Measurements from ENCODE around the gene LIMS1. TPM values are rescaled to one million over a fixed set of nuclear protein-coding genes. Genes with fewer than 3 reads are reported as not detected.

The LIMS1 gene
- total RNA-seq, 2 experiments from 2014 or later = 18.5 to 21.3 TPM

GRCh38 chr2:108535357-108535631 lies 1.0 kb downstream of the LIMS1 start:
- Mint-ChIP-seq H3K9me3 (no peaks in the 10 kb centered on the region), H3K27ac (peak overlapping the region; percentile 86), H3K27me3 (no peaks in the 10 kb centered on the region), H3K4me3 (peak overlapping the region; percentile 99), H3K36me3 (ENCODE audit: low read depth) (peaks cover 4% of the 10 kb centered on the region), H3K4me1 (ENCODE audit: low read depth) (peaks cover 41% of the 10 kb centered on the region)
- TF ChIP-seq, protein P1, sequence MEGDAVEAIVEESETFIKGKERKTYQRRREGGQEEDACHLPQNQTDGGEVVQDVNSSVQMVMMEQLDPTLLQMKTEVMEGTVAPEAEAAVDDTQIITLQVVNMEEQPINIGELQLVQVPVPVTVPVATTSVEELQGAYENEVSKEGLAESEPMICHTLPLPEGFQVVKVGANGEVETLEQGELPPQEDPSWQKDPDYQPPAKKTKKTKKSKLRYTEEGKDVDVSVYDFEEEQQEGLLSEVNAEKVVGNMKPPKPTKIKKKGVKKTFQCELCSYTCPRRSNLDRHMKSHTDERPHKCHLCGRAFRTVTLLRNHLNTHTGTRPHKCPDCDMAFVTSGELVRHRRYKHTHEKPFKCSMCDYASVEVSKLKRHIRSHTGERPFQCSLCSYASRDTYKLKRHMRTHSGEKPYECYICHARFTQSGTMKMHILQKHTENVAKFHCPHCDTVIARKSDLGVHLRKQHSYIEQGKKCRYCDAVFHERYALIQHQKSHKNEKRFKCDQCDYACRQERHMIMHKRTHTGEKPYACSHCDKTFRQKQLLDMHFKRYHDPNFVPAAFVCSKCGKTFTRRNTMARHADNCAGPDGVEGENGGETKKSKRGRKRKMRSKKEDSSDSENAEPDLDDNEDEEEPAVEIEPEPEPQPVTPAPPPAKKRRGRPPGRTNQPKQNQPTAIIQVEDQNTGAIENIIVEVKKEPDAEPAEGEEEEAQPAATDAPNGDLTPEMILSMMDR (IDR thresholded peaks at IDR 0.05) = no peak
- intact Hi-C loops (cut with DNase I, micrococcal nuclease) = loop anchor here (2.0 to 10.0 kb wide), 4 partner anchors 50 to 184 kb away; partner anchors contain the start of genes GCC2 (in 1 of the 2) and RANBP2 (in 1 of the 2)
- peak overlapping the region; percentile 62 for H3K4me3 ChIP-seq (ENCODE audit: low read length)
- DNase-seq (no peak), ATAC-seq (ENCODE audit: poor library complexity) (no peak)
- POLR2A ChIA-PET = interaction anchor here (0.9 to 2.6 kb wide), 3 partner anchors 13 to 87 kb away, joined by 3 to 6 read pairs (median 3); partner anchors contain the start of gene GCC2
- no peaks in the 10 kb centered on the region for H3K36me3 ChIP-seq (ENCODE audit: insufficient read depth, low read length)
- H3K27me3 ChIP-seq (ENCODE audit: control insufficient read depth in 1 of 2, insufficient read depth in 2 of 2, low read length in 2 of 2) = no peaks in the 10 kb centered on the region
- CTCF ChIA-PET = interaction anchor here (1.6 kb wide), 1 partner anchor 101 kb away, joined by 4 read pairs; no protein-coding TSS in a partner anchor
- no peak overlapping the region for H3K27ac ChIP-seq (ENCODE audit: low read depth in 1 of 2, low read length in 2 of 2)
- H3K9me3 ChIP-seq (ENCODE audit: control insufficient read depth in 1 of 2, insufficient read depth in 1 of 2, low read length in 2 of 2) = no peaks in the 10 kb centered on the region
- peaks cover 25% of the 10 kb centered on the region for H3K4me1 ChIP-seq (ENCODE audit: insufficient read depth, low read length)

- no peak for DNase-seq
- Mint-ChIP-seq H3K27me3 (no peaks in the 10 kb centered on the region), H3K36me3 (ENCODE audit: low read depth) (peaks cover 4% of the 10 kb centered on the region), H3K27ac (no peak overlapping the region), H3K4me1 (ENCODE audit: low read depth) (peaks cover 33% of the 10 kb centered on the region), H3K4me3 (peak overlapping the region; percentile 72), H3K9me3 (no peaks in the 10 kb centered on the region)
- no peak overlapping the region for H3K27ac ChIP-seq (ENCODE audit: low read depth in 1 of 2, low read length in 2 of 2)
- H3K27me3 ChIP-seq (ENCODE audit: control insufficient read depth in 1 of 2, insufficient read depth in 2 of 2, low read length in 2 of 2) = no peaks in the 10 kb centered on the region
- POLR2A ChIA-PET = interaction anchor here (1.7 kb wide), 1 partner anchor 12 kb away, joined by 3 read pairs; no protein-coding TSS in a partner anchor
- ATAC-seq (ENCODE audit: poor library complexity) = no peak
- peaks cover 23% of the 10 kb centered on the region for H3K4me1 ChIP-seq (ENCODE audit: insufficient read depth, low read length)
- TF ChIP-seq, protein P1 (IDR thresholded peaks at IDR 0.05) = no peak
- H3K36me3 ChIP-seq (ENCODE audit: insufficient read depth, low read length) = no peaks in the 10 kb centered on the region
- CTCF ChIA-PET = no interaction called here
- intact Hi-C loops (cut with DNase I, micrococcal nuclease) = loop anchor here in 1 of 2 experiments (10.0 kb wide), 2 partner anchors 49 to 61 kb away; no protein-coding TSS in a partner anchor
- H3K9me3 ChIP-seq (ENCODE audit: control insufficient read depth in 1 of 2, insufficient read depth in 1 of 2, low read length in 2 of 2) = no peaks in the 10 kb centered on the region
- H3K4me3 ChIP-seq (ENCODE audit: low read length) = no peak overlapping the region
Observed at GRCh38 chr2:108536133-108536780, 2.0 kb downstream of the LIMS1 start.

GRCh38 chr2:108536911-108537310 lies 2.6 kb downstream of the LIMS1 start:
- CTCF ChIA-PET = no interaction called here
- no peak for ATAC-seq (ENCODE audit: poor library complexity)

More at GRCh38 chr2:108536911-108537310, 2.6 kb downstream of the LIMS1 start:
- no peaks in the 10 kb centered on the region for H3K36me3 ChIP-seq (ENCODE audit: insufficient read depth, low read length)
- no peaks in the 10 kb centered on the region for H3K27me3 ChIP-seq (ENCODE audit: control insufficient read depth in 1 of 2, insufficient read depth in 2 of 2, low read length in 2 of 2)
- no peaks in the 10 kb centered on the region for H3K27me3 Mint-ChIP-seq
- H3K9me3 ChIP-seq (ENCODE audit: control insufficient read depth in 1 of 2, insufficient read depth in 1 of 2, low read length in 2 of 2) = no peaks in the 10 kb centered on the region
- no peak overlapping the region for H3K4me3 ChIP-seq (ENCODE audit: low read length)
- peaks cover 4% of the 10 kb centered on the region for H3K36me3 Mint-ChIP-seq (ENCODE audit: low read depth)
- H3K4me3 Mint-ChIP-seq = peak overlapping the region; percentile 72
- peaks cover 19% of the 10 kb centered on the region for H3K4me1 ChIP-seq (ENCODE audit: insufficient read depth, low read length)
- POLR2A ChIA-PET = no interaction called here
- no peak for DNase-seq
- intact Hi-C loops (cut with DNase I, micrococcal nuclease) = loop anchor here in 1 of 2 experiments (10.0 kb wide), 2 partner anchors 48 to 62 kb away; no protein-coding TSS in a partner anchor
- peaks cover 33% of the 10 kb centered on the region for H3K4me1 Mint-ChIP-seq (ENCODE audit: low read depth)
- no peak overlapping the region for H3K27ac Mint-ChIP-seq
- TF ChIP-seq, protein P1 (IDR thresholded peaks at IDR 0.05) = no peak
- no peaks in the 10 kb centered on the region for H3K9me3 Mint-ChIP-seq
- no peak overlapping the region for H3K27ac ChIP-seq (ENCODE audit: low read depth in 1 of 2, low read length in 2 of 2)
